Coronary artery (tissue), 2 donors: ENCODE measurements around the gene LSP1.

ENCODE experiments used
- DNase-seq: peaks from one replicate; pipeline ENCODE4 v3.0.0-alpha.2; 2017; ENCODE audit warnings: low spot score
- H3K27ac ChIP-seq, 2 donors: fragments of 200-600 bp; sonication (generic); one replicate each; pipeline ENCODE4 v1.5.1; 2016 to 2019
- H3K4me3 ChIP-seq: fragments of 200-600 bp; sonication (generic); 2 replicates; pipeline ENCODE4 v1.5.1; 2016; ENCODE audit warnings: mild to moderate bottlenecking, moderate library complexity
- TF ChIP-seq, protein P1 (sequence below): fragments of 200-600 bp; sonication (generic); IDR thresholded peaks from one replicate; pipeline ENCODE4 v1.5.1; 2019; ENCODE audit warnings: antibody characterized with exemption

Gene LSP1

DNA sequence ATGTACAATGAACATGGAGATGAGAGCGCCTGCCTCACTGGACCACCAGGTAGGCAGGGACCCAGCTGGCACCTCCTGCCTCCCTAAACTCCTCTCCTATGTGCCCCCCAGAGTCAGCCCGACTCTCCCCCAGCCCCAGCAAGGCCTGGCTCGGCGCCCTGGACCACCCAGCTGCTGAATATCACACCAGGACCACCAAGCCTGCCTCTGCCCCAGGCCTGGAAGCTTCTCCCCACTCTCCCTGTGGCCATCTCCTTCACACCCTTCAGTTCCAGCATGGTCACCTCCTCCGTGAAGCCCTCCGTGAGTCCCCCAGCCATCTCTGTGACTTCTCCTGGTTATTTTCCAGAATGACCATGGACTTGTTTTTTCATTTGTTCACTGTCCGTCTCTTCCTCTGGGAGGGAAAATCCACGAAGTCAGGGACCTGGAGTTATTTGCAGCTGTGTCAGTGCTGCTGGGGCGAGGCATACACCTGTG, 6.4 kb upstream of the LSP1 start:
- H3K27ac ChIP-seq: no peak overlapping the region

DNA sequence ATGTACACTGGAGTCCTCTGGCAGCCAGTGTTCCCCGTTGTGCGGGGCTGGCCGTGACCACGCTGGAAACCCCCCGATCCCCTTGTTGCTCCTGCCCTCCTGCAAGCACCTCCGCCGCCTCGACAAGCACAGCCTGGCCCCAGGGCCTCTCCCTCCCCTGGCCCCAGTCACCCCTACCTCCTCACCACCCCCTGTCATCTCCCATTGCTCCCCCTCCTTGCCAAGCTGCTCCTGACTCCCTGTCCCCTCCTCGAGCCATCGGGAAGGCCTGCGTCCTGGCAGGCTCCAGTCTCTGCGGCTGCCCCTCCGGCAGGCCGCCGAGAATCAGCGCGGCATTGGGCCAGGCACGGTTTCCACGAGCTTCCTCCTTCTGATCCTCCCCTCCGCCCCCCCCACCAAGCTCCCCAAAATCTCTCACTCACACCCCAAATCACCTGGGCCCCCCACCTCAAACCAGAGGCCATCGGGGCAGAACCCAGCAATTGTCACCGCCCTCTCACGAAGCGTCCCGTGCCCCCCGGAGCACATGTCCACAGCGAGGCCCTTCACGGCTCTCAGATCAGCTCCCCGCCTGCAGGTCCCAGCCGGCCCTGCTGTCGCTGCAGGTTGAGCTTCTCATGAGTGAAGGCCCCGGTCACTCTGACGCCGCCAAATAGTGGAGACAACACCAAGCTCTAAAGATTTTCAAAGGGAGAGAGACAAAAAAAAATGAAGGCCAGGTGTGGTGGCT, 5.7 kb upstream of the LSP1 start:
- H3K27ac ChIP-seq: no peak overlapping the region
- no peak for DNase-seq
- no peak overlapping the region for H3K4me3 ChIP-seq
- TF ChIP-seq, protein P1, sequence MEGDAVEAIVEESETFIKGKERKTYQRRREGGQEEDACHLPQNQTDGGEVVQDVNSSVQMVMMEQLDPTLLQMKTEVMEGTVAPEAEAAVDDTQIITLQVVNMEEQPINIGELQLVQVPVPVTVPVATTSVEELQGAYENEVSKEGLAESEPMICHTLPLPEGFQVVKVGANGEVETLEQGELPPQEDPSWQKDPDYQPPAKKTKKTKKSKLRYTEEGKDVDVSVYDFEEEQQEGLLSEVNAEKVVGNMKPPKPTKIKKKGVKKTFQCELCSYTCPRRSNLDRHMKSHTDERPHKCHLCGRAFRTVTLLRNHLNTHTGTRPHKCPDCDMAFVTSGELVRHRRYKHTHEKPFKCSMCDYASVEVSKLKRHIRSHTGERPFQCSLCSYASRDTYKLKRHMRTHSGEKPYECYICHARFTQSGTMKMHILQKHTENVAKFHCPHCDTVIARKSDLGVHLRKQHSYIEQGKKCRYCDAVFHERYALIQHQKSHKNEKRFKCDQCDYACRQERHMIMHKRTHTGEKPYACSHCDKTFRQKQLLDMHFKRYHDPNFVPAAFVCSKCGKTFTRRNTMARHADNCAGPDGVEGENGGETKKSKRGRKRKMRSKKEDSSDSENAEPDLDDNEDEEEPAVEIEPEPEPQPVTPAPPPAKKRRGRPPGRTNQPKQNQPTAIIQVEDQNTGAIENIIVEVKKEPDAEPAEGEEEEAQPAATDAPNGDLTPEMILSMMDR: no peak

More for the DNA sequence above, 6.4 kb upstream of the LSP1 start:
- H3K4me3 ChIP-seq: no peak overlapping the region
- TF ChIP-seq, protein P1: no peak
- DNase-seq: no peak

DNA sequence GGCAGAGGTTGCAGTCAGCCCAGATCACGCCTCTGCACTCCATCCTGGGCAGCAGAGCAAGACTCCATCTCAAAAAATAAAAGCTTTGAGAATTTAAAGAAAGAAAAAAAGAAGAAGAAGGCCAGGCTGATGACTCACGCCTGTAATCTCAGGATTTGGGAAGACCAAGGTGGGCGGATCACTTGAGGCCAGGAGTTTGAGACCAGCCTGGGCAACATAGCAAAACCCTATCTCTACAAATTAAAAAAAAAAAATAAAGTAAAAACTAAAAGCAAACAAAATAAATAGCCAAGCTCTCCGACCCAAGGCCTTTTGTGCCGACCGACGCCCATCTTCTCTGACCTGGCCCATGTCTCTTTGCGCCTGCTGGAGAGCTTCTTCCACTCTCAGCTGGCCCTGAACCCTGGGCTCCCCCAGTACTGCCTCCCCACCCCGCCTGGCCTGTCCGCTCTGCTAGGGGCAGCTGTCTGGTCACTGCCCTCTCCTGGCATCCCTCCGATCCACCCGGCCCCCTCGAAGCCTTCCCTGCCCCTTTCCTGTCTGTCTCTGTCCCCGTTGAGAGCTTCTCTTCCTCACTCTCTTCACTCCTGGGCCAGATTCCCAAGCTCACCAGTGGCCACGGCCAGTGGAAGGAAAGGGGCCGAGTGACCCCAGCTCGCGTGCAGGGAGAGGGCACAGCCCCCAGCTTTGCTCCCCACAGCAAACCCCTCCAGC, 4.8 kb upstream of the LSP1 start:
- TF ChIP-seq, protein P1: no peak
- no peak for DNase-seq
- Histone ChIP-seq H3K4me3 (no peak overlapping the region), H3K27ac (no peak overlapping the region)

GRCh38 chr11:1848640-1849430, 4.0 kb upstream of the LSP1 start:
- no peak for DNase-seq
- no peak overlapping the region for H3K27ac ChIP-seq

DNA sequence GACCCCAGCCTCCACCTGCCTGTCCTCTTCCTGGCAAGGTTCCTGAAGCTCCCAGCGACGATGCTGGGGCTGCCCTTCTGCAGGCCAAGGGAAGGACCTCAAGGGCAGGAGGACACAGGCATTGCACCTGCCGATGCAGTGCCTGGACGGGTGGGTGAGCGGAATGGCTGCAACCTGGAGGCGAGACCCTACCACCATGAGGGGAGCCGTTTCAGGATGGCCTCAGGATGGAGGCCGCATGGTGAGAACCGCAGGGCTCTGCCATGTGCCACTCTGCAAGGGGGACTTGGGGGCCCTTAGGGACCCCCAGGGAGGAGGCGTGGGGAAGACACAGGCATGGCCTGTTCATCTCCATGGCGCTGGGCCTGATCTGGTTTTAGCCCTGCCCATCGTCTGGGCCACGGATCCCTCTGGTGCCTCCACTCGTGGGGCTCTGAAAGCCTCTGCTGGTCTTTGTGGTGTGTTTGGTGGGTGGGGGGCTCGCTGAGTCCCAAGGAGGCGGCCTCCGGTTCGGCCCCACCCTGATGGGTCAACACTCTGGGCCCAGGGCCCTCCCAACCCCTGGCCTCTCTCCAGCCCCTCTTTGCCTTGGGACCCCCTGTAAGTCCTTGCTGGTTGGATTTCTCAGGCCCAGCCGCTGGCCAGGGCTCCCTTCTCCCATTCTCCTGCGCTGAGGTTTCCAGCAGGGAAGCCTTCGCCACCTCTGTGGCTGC, 1.3 kb upstream of the LSP1 start:
- Histone ChIP-seq H3K4me3 (no peak overlapping the region), H3K27ac (peak overlapping the region in 1 of 2 donors; percentile 7)
- TF ChIP-seq, protein P1: no peak
- DNase-seq: no peak

More at GRCh38 chr11:1848640-1849430, 4.0 kb upstream of the LSP1 start:
- H3K4me3 ChIP-seq: no peak overlapping the region
- TF ChIP-seq, protein P1: no peak

DNA sequence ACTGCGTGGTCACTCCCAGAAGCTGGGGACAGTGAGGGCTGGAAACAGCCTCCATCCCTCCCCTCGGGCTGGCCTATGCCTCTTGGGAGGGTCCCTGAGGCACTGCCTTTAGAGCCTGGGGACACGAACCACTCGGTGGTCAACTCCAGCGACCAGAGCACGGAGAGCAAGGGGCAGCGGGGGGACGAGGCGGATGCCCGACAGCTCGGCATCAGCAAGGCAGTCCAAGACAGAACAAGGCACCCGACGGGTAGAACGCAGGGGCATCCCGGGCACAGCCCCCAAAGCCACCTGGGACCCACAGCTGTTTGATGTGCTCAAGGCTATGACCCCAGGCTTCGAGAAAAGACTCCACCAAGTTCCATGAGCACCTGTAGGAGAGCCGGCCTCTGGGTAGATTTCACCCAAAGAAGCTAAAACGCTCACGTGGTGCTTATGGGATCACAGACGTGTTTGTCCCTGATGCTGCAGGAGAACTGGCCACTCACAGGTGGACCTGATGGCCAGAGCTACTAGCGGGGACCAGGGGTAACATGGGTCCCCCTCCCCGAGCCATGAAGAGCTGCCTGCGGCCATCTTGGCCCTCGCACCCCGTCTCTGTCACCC, 510 bp upstream of the LSP1 start:
- Histone ChIP-seq H3K27ac (no peak overlapping the region), H3K4me3 (no peak overlapping the region)
- DNase-seq: no peak
- TF ChIP-seq, protein P1: no peak
